ENCODE measurements around the gene FAM83D.

Gene FAM83D

DNA sequence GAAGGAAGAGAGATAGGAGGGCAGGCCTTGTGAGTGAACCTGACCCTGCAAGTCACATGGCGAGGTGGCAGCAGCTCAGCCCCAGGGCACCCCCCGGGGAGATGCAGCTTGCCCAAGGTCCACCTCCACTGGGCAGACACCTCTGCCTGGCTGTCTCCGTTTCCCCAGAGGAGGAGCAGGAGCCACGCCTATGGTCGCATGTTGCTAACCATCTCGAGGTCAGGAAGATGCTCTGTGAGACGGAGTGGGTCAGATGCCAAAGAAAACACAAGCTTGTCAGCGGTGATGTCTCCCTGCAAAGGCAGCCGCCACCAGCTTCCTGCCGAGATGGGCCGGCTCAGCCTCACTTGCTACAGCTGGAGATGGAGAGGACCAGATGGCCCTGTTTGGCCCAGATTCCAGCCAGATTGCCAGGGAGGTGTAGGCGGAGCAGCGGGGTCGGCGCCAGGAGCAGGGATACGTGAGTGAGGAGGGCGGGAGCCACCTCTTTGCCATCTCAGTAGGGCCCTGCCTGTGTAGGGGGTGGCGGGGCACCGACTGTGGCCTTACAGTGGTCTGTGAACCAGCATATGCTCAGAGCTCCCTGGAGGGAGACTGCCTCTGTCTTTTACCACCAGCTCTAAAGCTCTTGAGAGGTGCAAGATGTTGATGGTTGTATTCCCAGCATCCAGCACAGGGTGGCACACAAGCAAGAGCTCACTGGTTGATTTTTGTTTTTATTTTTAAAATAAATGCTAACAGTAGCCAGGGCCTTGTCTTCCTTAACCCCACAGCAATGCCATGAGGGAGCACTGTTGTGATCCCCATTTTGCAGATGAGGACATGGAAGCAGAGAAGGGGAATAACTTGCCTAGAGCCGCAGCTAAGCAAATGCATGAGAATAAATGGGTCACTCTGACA is 42.9 kb upstream of the FAM83D start:
- TF ChIP-seq, protein P1, sequence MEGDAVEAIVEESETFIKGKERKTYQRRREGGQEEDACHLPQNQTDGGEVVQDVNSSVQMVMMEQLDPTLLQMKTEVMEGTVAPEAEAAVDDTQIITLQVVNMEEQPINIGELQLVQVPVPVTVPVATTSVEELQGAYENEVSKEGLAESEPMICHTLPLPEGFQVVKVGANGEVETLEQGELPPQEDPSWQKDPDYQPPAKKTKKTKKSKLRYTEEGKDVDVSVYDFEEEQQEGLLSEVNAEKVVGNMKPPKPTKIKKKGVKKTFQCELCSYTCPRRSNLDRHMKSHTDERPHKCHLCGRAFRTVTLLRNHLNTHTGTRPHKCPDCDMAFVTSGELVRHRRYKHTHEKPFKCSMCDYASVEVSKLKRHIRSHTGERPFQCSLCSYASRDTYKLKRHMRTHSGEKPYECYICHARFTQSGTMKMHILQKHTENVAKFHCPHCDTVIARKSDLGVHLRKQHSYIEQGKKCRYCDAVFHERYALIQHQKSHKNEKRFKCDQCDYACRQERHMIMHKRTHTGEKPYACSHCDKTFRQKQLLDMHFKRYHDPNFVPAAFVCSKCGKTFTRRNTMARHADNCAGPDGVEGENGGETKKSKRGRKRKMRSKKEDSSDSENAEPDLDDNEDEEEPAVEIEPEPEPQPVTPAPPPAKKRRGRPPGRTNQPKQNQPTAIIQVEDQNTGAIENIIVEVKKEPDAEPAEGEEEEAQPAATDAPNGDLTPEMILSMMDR (IDR thresholded peaks at IDR 0.05; ENCODE audit: insufficient read depth, low read depth, low read length, missing control alignments), result no peak
- no peak overlapping the region for H3K4me3 ChIP-seq (ENCODE audit: low read depth, low read length)
- no peak for DNase-seq (ENCODE audit: low read depth)

DNA sequence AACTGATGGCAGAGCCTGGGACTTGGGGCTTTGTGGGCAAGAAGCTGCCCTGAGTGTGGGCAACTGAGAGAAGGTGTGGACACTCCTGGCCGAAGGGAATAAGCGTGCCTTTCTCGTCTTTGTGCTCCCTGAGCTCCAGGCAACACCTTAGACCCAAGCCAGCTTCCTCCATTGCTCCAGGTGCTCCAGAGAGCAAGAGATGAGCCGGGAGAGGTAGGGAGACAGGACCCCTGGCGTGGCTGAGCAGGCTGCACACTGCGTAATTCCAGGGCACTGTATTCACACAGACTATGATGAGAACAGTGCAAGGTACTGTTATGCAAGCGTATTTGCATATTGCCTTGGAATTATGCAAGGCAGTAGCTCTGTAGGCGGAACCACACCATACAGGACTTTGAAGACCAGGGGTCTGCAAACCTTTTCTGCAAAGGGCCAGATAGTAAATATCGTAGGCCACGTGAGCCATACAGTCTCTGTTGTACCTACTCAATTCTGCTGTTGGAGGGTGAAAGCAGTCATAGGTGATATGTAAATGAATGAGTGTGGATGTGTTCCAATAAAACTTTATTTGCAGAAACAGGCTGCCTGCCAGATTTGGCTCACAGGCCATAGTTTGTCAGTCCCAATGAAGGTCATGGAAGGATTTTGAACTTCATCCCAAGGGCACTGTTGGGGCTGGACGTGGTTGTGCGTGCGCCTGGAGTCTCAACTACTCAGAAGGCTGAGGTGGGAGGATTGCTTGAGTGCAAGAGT is 42.1 kb upstream of the FAM83D start:
- TF ChIP-seq, protein P1 (IDR thresholded peaks at IDR 0.05; ENCODE audit: insufficient read depth, low read depth, low read length, missing control alignments), result no peak
- no peak for DNase-seq (ENCODE audit: low read depth)
- H3K4me3 ChIP-seq (ENCODE audit: low read depth, low read length), result no peak overlapping the region

DNA sequence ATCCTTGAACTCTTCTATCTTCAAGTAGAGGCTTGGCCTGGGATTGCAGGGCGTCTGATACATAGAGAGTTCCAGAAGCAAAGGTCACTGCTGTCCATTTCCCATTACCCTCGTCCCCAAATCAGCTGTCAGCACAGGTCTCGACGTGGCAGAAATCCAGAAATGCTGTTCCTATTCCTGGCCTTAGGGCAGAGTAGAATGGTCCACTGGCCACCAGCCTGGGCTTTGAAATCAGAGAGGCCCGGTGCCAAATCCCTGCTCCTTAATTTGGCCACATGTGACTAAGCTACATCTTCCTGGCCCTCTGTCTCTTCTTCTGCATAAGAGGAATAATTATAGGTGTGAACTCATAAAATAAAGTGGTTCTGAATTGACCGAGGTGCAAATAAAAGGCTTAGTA is 40.9 kb upstream of the FAM83D start:
- no peak overlapping the region for H3K4me3 ChIP-seq (ENCODE audit: low read depth, low read length)
- TF ChIP-seq, protein P1 (IDR thresholded peaks at IDR 0.05; ENCODE audit: insufficient read depth, low read depth, low read length, missing control alignments), result no peak
- no peak for DNase-seq (ENCODE audit: low read depth)

- DNase-seq (ENCODE audit: low read depth), result no peak
- TF ChIP-seq, protein P1 (IDR thresholded peaks at IDR 0.05; ENCODE audit: insufficient read depth, low read depth, low read length, missing control alignments), result no peak
- H3K4me3 ChIP-seq (ENCODE audit: low read depth, low read length), result no peak overlapping the region
Observed at GRCh38 chr20:38888059-38888831, 38.0 kb upstream of the FAM83D start.

GRCh38 chr20:38889050-38889449 is 37.2 kb upstream of the FAM83D start:
- TF ChIP-seq, protein P1 (IDR thresholded peaks at IDR 0.05; ENCODE audit: insufficient read depth, low read depth, low read length, missing control alignments), result no peak
- no peak for DNase-seq (ENCODE audit: low read depth)
- no peak overlapping the region for H3K4me3 ChIP-seq (ENCODE audit: low read depth, low read length)

GRCh38 chr20:38889792-38890496 is 36.3 kb upstream of the FAM83D start:
- TF ChIP-seq, protein P1 (IDR thresholded peaks at IDR 0.05; ENCODE audit: insufficient read depth, low read depth, low read length, missing control alignments), result no peak
- DNase-seq (ENCODE audit: low read depth), result no peak

More at GRCh38 chr20:38889792-38890496, 36.3 kb upstream of the FAM83D start:
- no peak overlapping the region for H3K4me3 ChIP-seq (ENCODE audit: low read depth, low read length)

Data from GM12865 (cell line).